Measurements from ENCODE around the gene ALDH7A1.

DNA sequence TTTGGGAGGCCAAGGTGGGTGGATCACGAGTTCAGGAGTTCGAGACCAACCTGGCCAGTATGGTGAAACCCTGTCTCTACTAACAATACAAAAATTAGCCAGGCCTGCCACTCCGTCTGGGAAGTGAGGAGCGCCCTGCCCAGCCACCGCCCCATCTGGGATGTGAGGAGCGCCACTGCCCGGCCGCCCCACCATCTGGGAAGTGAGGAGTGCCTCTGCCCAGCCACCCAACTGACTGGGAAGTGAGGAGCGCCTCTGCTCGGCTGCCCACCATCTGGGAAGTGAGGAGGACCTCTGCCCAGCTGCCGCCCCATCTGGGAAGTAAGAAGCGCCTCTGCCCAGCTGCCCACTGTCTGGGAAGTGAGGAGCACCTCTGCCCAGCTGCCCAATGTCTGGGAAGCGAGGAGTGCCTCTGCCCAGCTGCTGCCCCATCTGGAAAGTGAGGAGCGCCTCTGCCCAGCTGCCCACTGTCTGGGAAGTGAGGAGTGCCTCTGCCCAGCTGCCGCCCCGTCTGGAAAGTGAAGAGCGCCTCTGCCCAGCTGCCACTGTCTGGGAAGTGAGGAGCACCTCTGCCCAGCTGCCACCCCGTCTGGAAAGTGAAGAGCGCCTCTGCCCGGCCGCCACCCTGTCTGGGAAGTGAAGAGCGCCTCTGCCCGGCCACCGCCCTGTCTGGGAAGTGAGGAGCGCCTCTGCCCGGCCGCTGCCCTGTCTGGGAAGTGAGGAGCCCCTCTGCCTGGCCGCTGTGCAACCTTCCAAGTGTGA lies 5.3 kb downstream of the ALDH7A1 start:
- TF ChIP-seq, protein P1, sequence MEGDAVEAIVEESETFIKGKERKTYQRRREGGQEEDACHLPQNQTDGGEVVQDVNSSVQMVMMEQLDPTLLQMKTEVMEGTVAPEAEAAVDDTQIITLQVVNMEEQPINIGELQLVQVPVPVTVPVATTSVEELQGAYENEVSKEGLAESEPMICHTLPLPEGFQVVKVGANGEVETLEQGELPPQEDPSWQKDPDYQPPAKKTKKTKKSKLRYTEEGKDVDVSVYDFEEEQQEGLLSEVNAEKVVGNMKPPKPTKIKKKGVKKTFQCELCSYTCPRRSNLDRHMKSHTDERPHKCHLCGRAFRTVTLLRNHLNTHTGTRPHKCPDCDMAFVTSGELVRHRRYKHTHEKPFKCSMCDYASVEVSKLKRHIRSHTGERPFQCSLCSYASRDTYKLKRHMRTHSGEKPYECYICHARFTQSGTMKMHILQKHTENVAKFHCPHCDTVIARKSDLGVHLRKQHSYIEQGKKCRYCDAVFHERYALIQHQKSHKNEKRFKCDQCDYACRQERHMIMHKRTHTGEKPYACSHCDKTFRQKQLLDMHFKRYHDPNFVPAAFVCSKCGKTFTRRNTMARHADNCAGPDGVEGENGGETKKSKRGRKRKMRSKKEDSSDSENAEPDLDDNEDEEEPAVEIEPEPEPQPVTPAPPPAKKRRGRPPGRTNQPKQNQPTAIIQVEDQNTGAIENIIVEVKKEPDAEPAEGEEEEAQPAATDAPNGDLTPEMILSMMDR (conservative IDR thresholded peaks at IDR 0.05 in 1 of 2, IDR thresholded peaks at IDR 0.05 in 1 of 2; ENCODE audit: extremely low read depth in 1 of 2, insufficient read depth in 1 of 2, low read depth in 1 of 2, low read length in 2 of 2): no peak
- no peak for TF ChIP-seq EZH2 (IDR thresholded peaks at IDR 0.05; ENCODE audit: borderline replicate concordance, low read length)

Measured in mammary epithelial cell (primary cell).